ENCODE results near the gene MID1.

Gene MID1, protein sequence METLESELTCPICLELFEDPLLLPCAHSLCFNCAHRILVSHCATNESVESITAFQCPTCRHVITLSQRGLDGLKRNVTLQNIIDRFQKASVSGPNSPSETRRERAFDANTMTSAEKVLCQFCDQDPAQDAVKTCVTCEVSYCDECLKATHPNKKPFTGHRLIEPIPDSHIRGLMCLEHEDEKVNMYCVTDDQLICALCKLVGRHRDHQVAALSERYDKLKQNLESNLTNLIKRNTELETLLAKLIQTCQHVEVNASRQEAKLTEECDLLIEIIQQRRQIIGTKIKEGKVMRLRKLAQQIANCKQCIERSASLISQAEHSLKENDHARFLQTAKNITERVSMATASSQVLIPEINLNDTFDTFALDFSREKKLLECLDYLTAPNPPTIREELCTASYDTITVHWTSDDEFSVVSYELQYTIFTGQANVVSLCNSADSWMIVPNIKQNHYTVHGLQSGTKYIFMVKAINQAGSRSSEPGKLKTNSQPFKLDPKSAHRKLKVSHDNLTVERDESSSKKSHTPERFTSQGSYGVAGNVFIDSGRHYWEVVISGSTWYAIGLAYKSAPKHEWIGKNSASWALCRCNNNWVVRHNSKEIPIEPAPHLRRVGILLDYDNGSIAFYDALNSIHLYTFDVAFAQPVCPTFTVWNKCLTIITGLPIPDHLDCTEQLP

DNA sequence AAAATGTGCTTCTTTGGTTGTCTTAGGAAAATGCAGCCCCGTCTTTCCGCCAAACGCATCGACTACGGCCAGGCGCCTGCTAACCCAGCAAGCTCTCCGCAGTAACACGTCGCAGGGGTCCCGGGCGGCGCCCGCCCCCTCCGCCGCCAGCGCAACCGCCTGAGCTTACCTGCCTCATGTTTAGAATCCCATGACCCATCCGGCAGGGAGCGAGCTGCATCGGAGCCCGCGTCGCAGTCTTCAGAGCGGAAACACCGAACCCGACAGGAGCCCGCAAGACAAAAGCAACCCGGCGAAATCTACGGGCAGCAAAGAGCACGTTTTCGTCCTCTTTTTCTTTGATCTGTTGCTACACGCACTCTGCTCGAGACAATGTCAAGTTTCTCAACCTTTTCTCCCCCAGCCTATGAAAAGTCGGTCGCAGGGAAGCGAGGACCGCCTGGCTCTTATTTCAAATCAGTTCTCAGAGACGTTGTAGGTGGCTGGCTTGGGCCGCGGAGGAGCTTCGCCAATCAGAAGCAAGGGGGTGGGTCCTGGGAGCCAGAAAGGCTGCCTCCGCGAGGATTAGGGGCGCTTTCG is at the start of gene MID1:
Gene MID1 (minus strand): TSS at position 465 of the 579 bp plus-strand sequence. CDS start 53,038 bp downstream, outside the sequence.
- TF ChIP-seq ZFX (IDR thresholded peaks at IDR 0.05; ENCODE audit: borderline replicate concordance) (no peak), CTCF (IDR thresholded peaks at IDR 0.05) (no peak)
- H3K27ac ChIP-seq = peak within 1 kb of the TSS; percentile 39; the same call in 1 of the 2 replicates

GRCh38 chrX:10667143-10667542 is 46.8 kb upstream of the MID1 start:
- TF ChIP-seq CTCF (IDR thresholded peaks at IDR 0.05) (no peak), ZFX (IDR thresholded peaks at IDR 0.05; ENCODE audit: borderline replicate concordance) (no peak)
- H3K27ac ChIP-seq = no peak overlapping the region

DNA sequence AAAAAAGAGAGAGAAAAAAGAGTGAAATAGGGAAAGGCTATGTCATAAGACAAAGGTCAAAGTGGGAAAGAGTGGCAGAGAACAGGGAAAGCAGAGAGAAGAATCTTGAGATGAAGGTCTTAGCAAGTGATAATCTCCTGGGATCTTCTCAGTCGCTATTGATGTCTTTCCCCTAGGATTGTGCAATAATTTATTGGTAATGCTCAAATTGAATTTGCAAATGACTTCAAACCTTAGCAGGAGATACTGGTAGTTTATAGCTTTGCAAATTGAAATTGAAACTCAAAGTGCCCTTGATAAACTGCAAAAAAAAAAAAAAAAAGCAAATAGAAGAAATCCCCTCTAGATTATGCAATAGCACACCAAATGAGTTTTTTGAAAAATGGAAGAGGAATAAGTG is 45.7 kb upstream of the MID1 start:
- no peak overlapping the region for H3K27ac ChIP-seq
- no peak for TF ChIP-seq CTCF (IDR thresholded peaks at IDR 0.05)
- TF ChIP-seq ZFX (IDR thresholded peaks at IDR 0.05; ENCODE audit: borderline replicate concordance) = no peak

DNA sequence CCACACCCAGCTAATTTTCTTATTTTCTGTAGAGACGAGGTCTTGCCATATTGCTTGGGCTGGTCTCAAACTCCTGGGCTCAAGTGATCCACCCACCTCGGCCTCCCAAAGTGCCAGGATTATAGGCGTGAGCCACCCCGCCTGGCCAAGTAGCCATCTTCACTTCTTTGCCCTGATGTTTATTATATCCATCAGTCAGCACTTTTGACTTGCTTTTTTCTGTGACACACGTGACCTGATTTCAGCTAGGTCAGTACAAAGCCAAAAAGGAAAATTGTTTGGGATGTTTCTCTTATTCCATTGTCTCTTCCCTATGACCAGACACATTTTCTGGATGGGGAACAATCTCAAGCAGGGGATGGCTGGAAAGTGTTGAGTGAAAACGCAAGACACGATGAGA is 45.3 kb upstream of the MID1 start:
- H3K27ac ChIP-seq = no peak overlapping the region
- TF ChIP-seq CTCF (IDR thresholded peaks at IDR 0.05) (no peak), ZFX (IDR thresholded peaks at IDR 0.05; ENCODE audit: borderline replicate concordance) (no peak)

- no peak overlapping the region for H3K27ac ChIP-seq
- TF ChIP-seq ZFX (IDR thresholded peaks at IDR 0.05; ENCODE audit: borderline replicate concordance) = no peak
These were observed 39.8 kb upstream of the MID1 start for GRCh38 chrX:10660171-10660570.

DNA sequence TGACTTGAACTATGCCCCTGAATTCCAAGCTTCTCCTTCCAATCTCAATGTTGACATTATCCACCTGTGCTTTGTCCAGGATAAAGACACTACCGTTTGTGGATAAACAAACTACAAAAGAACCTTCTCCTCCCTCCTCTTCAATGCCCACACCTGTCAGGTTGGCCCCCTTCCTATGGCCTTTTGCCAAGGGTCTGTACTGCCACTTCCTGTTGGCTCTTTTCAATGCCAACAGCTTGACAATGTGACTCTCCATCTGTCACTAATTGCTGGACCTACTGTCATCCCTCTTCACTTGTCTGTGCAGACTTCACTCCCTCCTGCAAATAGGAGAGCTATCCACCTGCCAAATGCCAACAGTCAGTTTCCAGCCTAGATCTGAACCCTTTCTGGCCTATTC is 35.8 kb upstream of the MID1 start:
- TF ChIP-seq ZFX (IDR thresholded peaks at IDR 0.05; ENCODE audit: borderline replicate concordance) (no peak), CTCF (IDR thresholded peaks at IDR 0.05) (no peak)

GRCh38 chrX:10654960-10655359 is 34.6 kb upstream of the MID1 start:
- TF ChIP-seq CTCF (IDR thresholded peaks at IDR 0.05) = no peak
- TF ChIP-seq ZFX (IDR thresholded peaks at IDR 0.05; ENCODE audit: borderline replicate concordance) = no peak
- H3K27ac ChIP-seq = no peak overlapping the region

More for the DNA sequence above, 35.8 kb upstream of the MID1 start:
- H3K27ac ChIP-seq = no peak overlapping the region
